GM12873 (cell line): ENCODE results near the gene DSE.

Experiments used
- TF ChIP-seq, protein P1 (sequence below): IDR thresholded peaks from 2 replicates; pipeline ENCODE4 v1.5.1; 2012; ENCODE audit warnings: low read depth, mild to moderate bottlenecking, moderate library complexity, low read length, control low read depth; ENCODE audit not compliant: insufficient read depth; ENCODE audit errors: missing control alignments

DSE gene

DNA sequence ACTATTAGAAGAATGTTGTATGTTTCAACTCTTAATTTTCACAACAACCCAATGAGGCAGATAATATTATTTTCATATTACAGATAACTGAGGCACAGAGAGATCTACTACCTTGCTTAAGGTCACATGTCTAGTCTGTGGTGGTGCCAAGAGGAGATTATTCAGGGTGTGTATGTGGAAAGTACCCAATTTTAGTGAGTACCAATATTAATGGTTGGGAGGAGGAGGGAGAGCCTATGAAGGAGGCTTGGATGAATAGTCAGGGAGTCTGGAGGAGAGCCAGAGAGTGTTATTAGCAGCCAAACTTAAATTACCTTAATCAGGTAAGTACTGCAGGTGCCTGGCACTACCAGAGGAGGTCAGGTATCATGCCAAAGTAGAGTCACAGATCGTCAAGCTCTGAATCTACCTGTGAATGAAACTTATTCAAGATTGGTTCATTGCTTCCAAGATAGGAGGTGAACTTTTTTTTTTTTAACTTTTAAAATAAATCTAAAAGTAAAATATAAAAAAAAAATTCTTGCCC lies 79.5 kb downstream of the DSE start:
- TF ChIP-seq, protein P1, sequence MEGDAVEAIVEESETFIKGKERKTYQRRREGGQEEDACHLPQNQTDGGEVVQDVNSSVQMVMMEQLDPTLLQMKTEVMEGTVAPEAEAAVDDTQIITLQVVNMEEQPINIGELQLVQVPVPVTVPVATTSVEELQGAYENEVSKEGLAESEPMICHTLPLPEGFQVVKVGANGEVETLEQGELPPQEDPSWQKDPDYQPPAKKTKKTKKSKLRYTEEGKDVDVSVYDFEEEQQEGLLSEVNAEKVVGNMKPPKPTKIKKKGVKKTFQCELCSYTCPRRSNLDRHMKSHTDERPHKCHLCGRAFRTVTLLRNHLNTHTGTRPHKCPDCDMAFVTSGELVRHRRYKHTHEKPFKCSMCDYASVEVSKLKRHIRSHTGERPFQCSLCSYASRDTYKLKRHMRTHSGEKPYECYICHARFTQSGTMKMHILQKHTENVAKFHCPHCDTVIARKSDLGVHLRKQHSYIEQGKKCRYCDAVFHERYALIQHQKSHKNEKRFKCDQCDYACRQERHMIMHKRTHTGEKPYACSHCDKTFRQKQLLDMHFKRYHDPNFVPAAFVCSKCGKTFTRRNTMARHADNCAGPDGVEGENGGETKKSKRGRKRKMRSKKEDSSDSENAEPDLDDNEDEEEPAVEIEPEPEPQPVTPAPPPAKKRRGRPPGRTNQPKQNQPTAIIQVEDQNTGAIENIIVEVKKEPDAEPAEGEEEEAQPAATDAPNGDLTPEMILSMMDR, result no peak

DNA sequence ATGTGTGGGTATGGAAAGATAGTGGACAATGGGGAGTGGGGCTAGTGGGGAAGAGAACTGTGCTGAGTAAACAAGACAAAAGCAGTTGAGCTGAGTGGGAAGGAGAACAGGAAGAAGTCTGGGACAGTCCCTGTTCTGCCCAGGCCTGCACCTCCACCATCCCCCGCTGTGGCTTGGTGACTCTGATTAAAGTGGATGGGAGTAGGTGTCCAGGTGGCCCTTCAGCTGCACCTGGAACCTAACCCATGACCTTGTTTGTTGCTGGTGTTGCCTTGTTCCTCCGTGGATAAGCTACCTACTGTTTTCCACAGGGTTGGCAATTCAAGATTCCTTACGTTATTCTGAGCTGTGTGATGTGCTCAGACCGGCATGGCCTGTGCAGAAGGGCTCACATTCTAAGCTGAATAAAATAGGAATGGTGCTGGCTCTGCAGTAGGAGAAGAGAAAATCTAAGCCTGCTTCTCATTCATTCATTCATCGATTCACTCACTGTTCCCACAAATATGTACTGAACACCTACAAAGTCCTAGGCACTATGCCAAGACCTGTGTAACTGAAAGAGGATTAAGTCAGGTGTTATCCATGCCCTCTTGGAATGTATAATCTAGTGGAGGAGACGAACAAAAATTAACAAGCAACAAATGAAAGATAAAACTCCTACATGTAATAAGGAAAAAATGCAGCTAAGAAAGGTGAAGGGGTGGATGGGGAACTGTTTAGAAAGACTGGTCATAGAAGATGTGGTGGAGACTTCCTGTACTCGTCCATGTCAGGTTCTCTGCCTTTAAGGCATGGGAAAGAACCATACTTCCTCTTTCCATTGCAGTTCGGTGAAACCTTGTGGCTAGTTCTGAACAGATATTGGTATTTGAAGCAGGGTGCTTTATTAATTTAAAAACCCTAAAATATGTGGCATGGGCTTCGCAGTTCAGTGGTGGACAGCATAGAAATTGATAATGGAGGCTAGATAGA lies 80.3 kb downstream of the DSE start:
- TF ChIP-seq, protein P1, result no peak

GRCh38 chr6:116451916-116452315 lies 81.2 kb downstream of the DSE start:
- TF ChIP-seq, protein P1, result no peak

DNA sequence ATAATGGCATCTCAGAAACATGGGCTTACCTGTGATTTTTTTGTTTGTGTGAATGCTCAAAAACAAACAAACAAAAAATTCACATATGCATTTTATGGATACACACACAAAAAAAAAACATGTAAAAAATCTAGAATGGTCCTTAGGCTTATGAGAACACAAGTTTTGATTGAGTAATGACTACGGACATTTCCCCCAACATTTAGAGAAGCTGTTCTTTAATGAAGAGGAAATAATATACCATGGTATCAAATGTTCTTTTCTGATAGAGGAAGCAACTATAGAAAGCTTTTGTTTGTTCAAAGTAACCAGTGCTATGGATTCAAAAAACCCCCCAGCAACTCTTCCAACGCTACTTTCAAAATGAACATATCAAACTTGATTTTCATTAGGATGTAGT lies 81.8 kb downstream of the DSE start:
- TF ChIP-seq, protein P1, result no peak

DNA sequence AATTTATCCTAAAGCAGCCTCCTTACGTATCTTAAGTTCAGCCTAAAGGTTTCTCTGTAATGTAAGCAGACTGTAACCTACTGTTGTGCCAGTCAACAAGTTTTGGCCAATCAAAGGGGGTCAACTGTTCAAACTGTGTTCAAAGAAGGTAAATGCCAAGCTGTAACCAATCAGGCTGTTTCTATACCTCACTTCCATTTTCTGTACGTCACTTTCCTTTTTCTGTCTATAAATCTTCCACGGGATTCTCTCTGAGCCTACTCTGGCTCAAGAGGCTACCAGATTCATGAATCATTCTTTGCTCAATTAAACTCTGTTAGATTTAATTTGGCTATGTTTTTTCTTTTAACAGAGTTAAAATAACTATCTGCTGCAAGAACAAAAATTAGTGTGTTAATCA lies 85.4 kb downstream of the DSE start:
- TF ChIP-seq, protein P1, result no peak

DNA sequence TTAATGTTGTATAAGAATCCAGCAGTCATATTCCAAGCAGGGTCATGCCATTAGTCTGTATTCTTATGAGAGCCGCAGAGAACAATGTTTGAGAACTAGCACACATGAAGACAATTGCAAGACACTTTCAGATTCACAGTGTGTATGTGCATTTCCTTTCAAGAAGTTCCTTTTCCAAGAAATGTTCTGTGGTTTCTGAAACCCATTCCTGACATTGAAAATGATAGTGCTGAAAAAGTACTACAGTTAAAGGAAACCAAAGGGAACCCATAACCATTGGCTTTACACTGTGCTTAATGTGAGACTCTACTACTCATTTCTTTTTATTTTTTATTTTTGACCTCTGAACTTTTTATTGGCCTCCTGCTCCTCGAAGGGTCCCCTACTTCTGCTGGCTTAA lies 86.2 kb downstream of the DSE start:
- TF ChIP-seq, protein P1, result no peak

- TF ChIP-seq, protein P1, result no peak
Measured at GRCh38 chr6:116458264-116458663, 87.5 kb downstream of the DSE start.
